Loucy (cell line): ENCODE measurements around the gene DNAH11.

Experiments
- H2AFZ ChIP-seq: fragments of 200-600 bp; sonication (generic); 2 replicates; pipeline ENCODE4 v1.6.0; 2016; ENCODE audit warnings: antibody characterized with exemption, mild to moderate bottlenecking, low read length, moderate library complexity
- H3F3A ChIP-seq: fragments of 200-600 bp; 2 replicates; pipeline ENCODE4 v1.6.0; 2016; ENCODE audit warnings: antibody characterized with exemption, low read depth, mild to moderate bottlenecking
- H3K27me3 ChIP-seq: fragments of 200-600 bp; sonication (generic); 2 replicates; pipeline ENCODE4 v1.6.1; 2014; ENCODE audit warnings: low read length, mild to moderate bottlenecking; ENCODE audit not compliant: insufficient read depth, poor library complexity, severe bottlenecking
- H3K36me3 ChIP-seq: fragments of 200-600 bp; sonication (generic); 2 replicates; pipeline ENCODE4 v1.6.1; 2016; ENCODE audit warnings: low read length; ENCODE audit not compliant: insufficient read depth
- H3K4me1 ChIP-seq: fragments of 200-600 bp; sonication (generic); 2 replicates; pipeline ENCODE4 v1.5.1; 2014; ENCODE audit warnings: low read length, mild to moderate bottlenecking; ENCODE audit not compliant: insufficient read depth, poor library complexity, severe bottlenecking
- H3K4me2 ChIP-seq: fragments of 200-600 bp; sonication (generic); 2 replicates; pipeline ENCODE4 v1.6.0; 2014; ENCODE audit warnings: antibody characterized with exemption, low read length, low read depth, mild to moderate bottlenecking; ENCODE audit not compliant: poor library complexity, severe bottlenecking
- H3K4me3 ChIP-seq: fragments of 200-600 bp; sonication (generic); 2 replicates; pipeline ENCODE4 v1.5.1; 2014; ENCODE audit warnings: low read length, mild to moderate bottlenecking, mixed read lengths; ENCODE audit not compliant: poor library complexity, severe bottlenecking
- H3K79me2 ChIP-seq: fragments of 200-600 bp; sonication (generic); 2 replicates; pipeline ENCODE4 v1.6.1; 2014; ENCODE audit warnings: low read length; ENCODE audit not compliant: insufficient read depth
- H3K9ac ChIP-seq: fragments of 200-600 bp; sonication (generic); 2 replicates; pipeline ENCODE4 v1.6.0; 2014; ENCODE audit warnings: mild to moderate bottlenecking, low read depth, low read length, moderate library complexity; ENCODE audit not compliant: poor library complexity, severe bottlenecking
- H3K9me2 ChIP-seq: fragments of 200-600 bp; sonication (generic); replicated peaks from 2 replicates; pipeline ENCODE4 v1.6.1; 2016; ENCODE audit warnings: low read depth, low read length, mixed read lengths
- H3K9me3 ChIP-seq: fragments of 200-600 bp; sonication (generic); 2 replicates; pipeline ENCODE4 v1.6.1; 2014; ENCODE audit warnings: mild to moderate bottlenecking, antibody characterized with exemption, low read length, low read depth; ENCODE audit not compliant: insufficient read depth
- H4K20me1 ChIP-seq: fragments of 200-600 bp; sonication (generic); 2 replicates; pipeline ENCODE4 v1.6.0; 2014; ENCODE audit warnings: antibody characterized with exemption, low read length, mild to moderate bottlenecking; ENCODE audit not compliant: insufficient read depth, poor library complexity, severe bottlenecking
- CTCF ChIP-seq: fragments of 200-600 bp; sonication (generic); conservative IDR thresholded peaks from 2 replicates; pipeline ENCODE4 v1.5.1; 2014; ENCODE audit warnings: mild to moderate bottlenecking, antibody characterized with exemption, low read length
- EZH2phosphoT487 ChIP-seq: fragments of 200-600 bp; IDR thresholded peaks from 2 replicates; pipeline ENCODE4 v1.6.1; 2018; ENCODE audit warnings: antibody characterized with exemption, mild to moderate bottlenecking, moderate library complexity, borderline replicate concordance

Gene DNAH11

GRCh38 chr7:21702303-21702702, 159.5 kb downstream of the DNAH11 start:
- TF ChIP-seq CTCF, result no peak
- no peak for TF ChIP-seq EZH2phosphoT487
- H3K9ac ChIP-seq, result no peak overlapping the region
- H3K4me1 ChIP-seq, result no peaks in the 10 kb centered on the region

GRCh38 chr7:21704359-21704758, 161.5 kb downstream of the DNAH11 start:
- TF ChIP-seq CTCF (no peak), EZH2phosphoT487 (no peak)
- H3K4me3 ChIP-seq, result no peak overlapping the region
- no peaks in the 10 kb centered on the region for H3K27me3 ChIP-seq
- no peaks in the 10 kb centered on the region for H3F3A ChIP-seq
- no peaks in the 10 kb centered on the region for H3K36me3 ChIP-seq
- no peaks in the 10 kb centered on the region for H3K79me2 ChIP-seq
- H3K9me2 ChIP-seq, result no peaks in the 10 kb centered on the region
- H3K9me3 ChIP-seq, result no peaks in the 10 kb centered on the region
- H4K20me1 ChIP-seq, result no peaks in the 10 kb centered on the region
- no peak overlapping the region for H3K9ac ChIP-seq
- H3K4me1 ChIP-seq, result no peaks in the 10 kb centered on the region
- no peak overlapping the region for H2AFZ ChIP-seq
- no peak overlapping the region for H3K4me2 ChIP-seq

More at GRCh38 chr7:21702303-21702702, 159.5 kb downstream of the DNAH11 start:
- no peaks in the 10 kb centered on the region for H3K79me2 ChIP-seq
- no peaks in the 10 kb centered on the region for H4K20me1 ChIP-seq
- H3K4me3 ChIP-seq, result no peak overlapping the region
- H3K9me3 ChIP-seq, result no peaks in the 10 kb centered on the region
- no peaks in the 10 kb centered on the region for H3K9me2 ChIP-seq
- H3F3A ChIP-seq, result no peaks in the 10 kb centered on the region
- H3K27me3 ChIP-seq, result no peaks in the 10 kb centered on the region
- no peak overlapping the region for H2AFZ ChIP-seq
- H3K36me3 ChIP-seq, result no peaks in the 10 kb centered on the region
- no peak overlapping the region for H3K4me2 ChIP-seq

- Histone ChIP-seq H3K9ac (no peak overlapping the region), H3K9me3 (no peaks in the 10 kb centered on the region), H3K27me3 (no peaks in the 10 kb centered on the region)
Observed at GRCh38 chr7:21706131-21706530, 163.3 kb downstream of the DNAH11 start.

More at GRCh38 chr7:21706131-21706530, 163.3 kb downstream of the DNAH11 start:
- H3K4me3 ChIP-seq, result no peak overlapping the region
- H3K4me1 ChIP-seq, result no peaks in the 10 kb centered on the region
- H3K36me3 ChIP-seq, result no peaks in the 10 kb centered on the region
- H3K9me2 ChIP-seq, result no peaks in the 10 kb centered on the region
- no peaks in the 10 kb centered on the region for H3K79me2 ChIP-seq
- H3K4me2 ChIP-seq, result no peak overlapping the region
- H3F3A ChIP-seq, result no peaks in the 10 kb centered on the region
- no peak overlapping the region for H2AFZ ChIP-seq
- TF ChIP-seq EZH2phosphoT487 (no peak), CTCF (no peak)
- no peaks in the 10 kb centered on the region for H4K20me1 ChIP-seq
